Stimulated activated CD8-positive, alpha-beta memory T cell treated with anti-CD3 and anti-CD28 coated beads, Interleukin-4, amount 100 ng/mL, for 4 hours (primary cell): Measurements from ENCODE around the gene POLR1B.
A peak's percentile ranks its signal among the peaks of the same experiment; 100 is the strongest.
"Not testable (repeated sequence)": the region's sequence is repeated elsewhere in the genome, so short reads cannot be mapped to it uniquely, and the experiment has no call there.

ENCODE experiments used
- DNase-seq, 2 donors: peaks; one replicate each; pipeline ENCODE4 v3.0.0-alpha.2; 2020; ENCODE audit warnings: low read depth in 2 of 2, low spot score in 1 of 2

POLR1B gene

GRCh38 chr2:112541315-112542122 is 746 bp upstream of the POLR1B start:
- DNase-seq: peak; percentile 33 to 42

GRCh38 chr2:112542984-112543661 is 858 bp downstream of the POLR1B start:
- no peak for DNase-seq

GRCh38 chr2:112547333-112547732 is 5.1 kb downstream of the POLR1B start:
- no peak for DNase-seq

GRCh38 chr2:112548980-112549379 is 6.7 kb downstream of the POLR1B start:
- DNase-seq: no peak

- DNase-seq: no peak
These were observed 23.8 kb downstream of the POLR1B start for GRCh38 chr2:112566104-112566503.

- not testable (repeated sequence) for DNase-seq
These were observed 24.2 kb downstream of the POLR1B start for GRCh38 chr2:112566508-112566907.

- DNase-seq: no peak
These were observed 29.7 kb downstream of the POLR1B start for GRCh38 chr2:112572005-112572404.

GRCh38 chr2:112577756-112578155 is 35.5 kb downstream of the POLR1B start:
- no peak for DNase-seq

GRCh38 chr2:112579241-112579640 is 37.0 kb downstream of the POLR1B start:
- DNase-seq: no peak

- DNase-seq: no peak
These were observed 37.8 kb downstream of the POLR1B start for GRCh38 chr2:112580084-112580483.

- no peak for DNase-seq
These were observed 40.1 kb downstream of the POLR1B start for GRCh38 chr2:112582314-112582746.

GRCh38 chr2:112583497-112584133 is 41.4 kb downstream of the POLR1B start:
- DNase-seq: no peak

GRCh38 chr2:112584134-112584890 is 42.0 kb downstream of the POLR1B start, which contains the start of gene CHCHD5:
TSS of gene CHCHD5 (plus strand) at chr2:112584609. CDS start at chr2:112584648, 39 bp downstream.
- DNase-seq: peak; percentile 78 to 83

GRCh38 chr2:112584891-112585250 is 42.6 kb downstream of the POLR1B start:
- no peak for DNase-seq

- no peak for DNase-seq
These were observed 43.1 kb downstream of the POLR1B start for GRCh38 chr2:112585400-112585799.

- DNase-seq: no peak
These were observed 43.7 kb downstream of the POLR1B start for GRCh38 chr2:112585873-112586464.

- DNase-seq: no peak
These were observed 46.4 kb downstream of the POLR1B start for GRCh38 chr2:112588611-112589045.

GRCh38 chr2:112591413-112591812 is 49.1 kb downstream of the POLR1B start:
- no peak for DNase-seq

- DNase-seq: no peak
These were observed 51.5 kb downstream of the POLR1B start for GRCh38 chr2:112593736-112594135.

GRCh38 chr2:112597537-112598322 is 55.5 kb downstream of the POLR1B start:
- DNase-seq: no peak
